Stomach (tissue), 4 donors: ENCODE results near the gene CERS3.

Experiments
- CTCF ChIP-seq, 7 experiments: fragments of 450-650 bp in 4 of 7; fragments of 200-600 bp in 3 of 7; sonication (generic) in 3 of 7; IDR thresholded peaks; one replicate each; pipeline ENCODE4 v1.5.1; 2016 to 2019; ENCODE audit warnings: antibody characterized with exemption in 7 of 7, control low read depth in 2 of 7, mild to moderate bottlenecking in 1 of 7
- POLR2A ChIP-seq, 4 donors: fragments of 450-650 bp; IDR thresholded peaks; one replicate each; pipeline ENCODE4 v1.6.1; 2016; ENCODE audit warnings: antibody characterized with exemption in 4 of 4, control low read depth in 2 of 4, mild to moderate bottlenecking in 1 of 4, moderate library complexity in 1 of 4
- POLR2AphosphoS5 ChIP-seq, 3 donors: sonication (generic); formaldehyde crosslinking; IDR thresholded peaks; one replicate each; pipeline ENCODE4 v1.6.1; 2016; ENCODE audit warnings: antibody characterized with exemption in 3 of 3

- TF ChIP-seq POLR2AphosphoS5 (IDR thresholded peaks at IDR 0.05) (no peak), POLR2A (IDR thresholded peaks at IDR 0.05) (no peak), CTCF (IDR thresholded peaks at IDR 0.05) (no peak)
These were observed 31.6 kb upstream of the CERS3 start for GRCh38 chr15:100560323-100560722.
